H1 (cell line): ENCODE data around the gene FSIP1. TPM values are rescaled to one million over a fixed set of nuclear protein-coding genes. Genes with fewer than 3 reads are reported as not detected.

Experiments
- BCL11A ChIP-seq, 2 experiments: IDR thresholded peaks; one replicate each; pipeline ENCODE4 v1.6.1; 2011; ENCODE audit warnings: low read depth in 2 of 2, low read length in 2 of 2, mild to moderate bottlenecking in 2 of 2
- POLR2A ChIP-seq, 2 experiments: IDR thresholded peaks; 1 replicate in 1 of 2; 2 replicates in 1 of 2; pipeline ENCODE4 v1.6.1; 2011; ENCODE audit warnings: low read depth in 2 of 2, low read length in 2 of 2, mild to moderate bottlenecking in 2 of 2; ENCODE audit errors: control extremely low read depth in 1 of 2
- POU5F1 ChIP-seq: IDR thresholded peaks from 2 replicates; pipeline ENCODE4 v1.6.1; 2011; ENCODE audit warnings: low read depth, mild to moderate bottlenecking, low read length, moderate library complexity
- TAF1 ChIP-seq: IDR thresholded peaks from 2 replicates; pipeline ENCODE4 v1.6.1; 2011; ENCODE audit warnings: mild to moderate bottlenecking, low read depth, low read length
- polyA plus RNA-seq, 7 experiments: library from polyadenylated mRNA; depleted of rRNA in 3 of 7; stranded (reverse) in 5 of 7; unstranded in 2 of 7; fragments of >200 nt in 5 of 7; fragments of 200-250 nt in 2 of 7; gene quantifications; 1 replicate in 5 of 7; 2 replicates in 1 of 7; 4 replicates in 1 of 7; pipeline versions ENCODE4 v1.2.1 to v1.2.3, GENCODE V29; 2011 to 2013; ENCODE audit warnings: missing spikeins in 2 of 7, mixed read lengths in 2 of 7
- total RNA-seq: library from RNA; stranded (reverse); fragmentation: NEBNext Ultra II Directional; extraction: Animal tissue kit (Norgen Biotek cat#: 25700); gene quantifications from 2 replicates; pipeline ENCODE4 v1.2.1, GENCODE V29; 2021

Gene FSIP1
- total and polyA plus RNA-seq, 2 of the 8 experiments (the other 6 are each of a cell fraction or from before 2014, with no cell fraction given): 0.18 to 1.3 TPM

- TF ChIP-seq POLR2A (IDR thresholded peaks at IDR 0.05; ENCODE audit: control extremely low read depth in 1 of 2, low read depth in 2 of 2, low read length in 2 of 2): no peak
- no peak for TF ChIP-seq POU5F1
- TF ChIP-seq BCL11A (IDR thresholded peaks at IDR 0.05; ENCODE audit: low read depth in 2 of 2, low read length in 2 of 2): no peak
- TF ChIP-seq TAF1: no peak
- TF ChIP-seq, all 59 proteins: peak for 0
These were observed 60.7 kb downstream of the FSIP1 start (continued) for GRCh38 chr15:39721893-39722292.
